H9 (cell line): ENCODE measurements around the gene SH3BP1. TPM values are rescaled to one million over a fixed set of nuclear protein-coding genes. Genes with fewer than 3 reads are reported as not detected.
A peak's percentile ranks its signal among the peaks of the same experiment; 100 is the strongest.

Source experiments
- DNase-seq: peaks from one replicate; pipeline ENCODE4 v3.0.0-alpha.2; 2017
- H2AFZ ChIP-seq: one replicate; pipeline ENCODE4 v1.6.1; 2013; ENCODE audit warnings: mild to moderate bottlenecking, low read length, control low read depth, moderate library complexity
- H2AK5ac ChIP-seq: 2 replicates; pipeline ENCODE4 v1.6.1; 2013; ENCODE audit warnings: low read length, control low read depth, mixed read lengths; ENCODE audit not compliant: insufficient read length
- H2BK120ac ChIP-seq: one replicate; pipeline ENCODE4 v1.6.1; 2013; ENCODE audit warnings: low read depth, mild to moderate bottlenecking, low read length, control low read depth, inconsistent platforms; ENCODE audit not compliant: poor library complexity, severe bottlenecking
- H2BK12ac ChIP-seq: 2 replicates; pipeline ENCODE4 v1.6.1; 2013; ENCODE audit warnings: low read length, control low read depth, mixed read lengths, low read depth; ENCODE audit not compliant: insufficient read length
- H2BK15ac ChIP-seq: 2 replicates; pipeline ENCODE4 v1.6.1; 2013; ENCODE audit warnings: low read depth, low read length, control low read depth
- H2BK20ac ChIP-seq: one replicate; pipeline ENCODE4 v1.6.1; 2013; ENCODE audit warnings: low read depth, mild to moderate bottlenecking, low read length, control low read depth, inconsistent platforms; ENCODE audit not compliant: poor library complexity, severe bottlenecking
- H2BK5ac ChIP-seq: 2 replicates; pipeline ENCODE4 v1.6.1; 2013; ENCODE audit warnings: low read length, control low read depth, mixed read lengths; ENCODE audit not compliant: insufficient read length
- H3K14ac ChIP-seq: 2 replicates; pipeline ENCODE4 v1.6.1; 2013; ENCODE audit warnings: low read length, control low read depth; ENCODE audit not compliant: insufficient read depth
- H3K18ac ChIP-seq: 2 replicates; pipeline ENCODE4 v1.6.1; 2013; ENCODE audit warnings: low read depth, mild to moderate bottlenecking, mixed read lengths, low read length, control low read depth; ENCODE audit not compliant: insufficient read length
- H3K23ac ChIP-seq: 2 replicates; pipeline ENCODE4 v1.6.1; 2013; ENCODE audit warnings: low read length, control low read depth, mixed read lengths, low read depth; ENCODE audit not compliant: insufficient read length
- H3K23me2 ChIP-seq: 2 replicates; pipeline ENCODE4 v1.6.1; 2013; ENCODE audit warnings: low read depth, mild to moderate bottlenecking, mixed read lengths, low read length, control low read depth; ENCODE audit not compliant: insufficient read length, poor library complexity, severe bottlenecking
- H3K27ac ChIP-seq: 2 replicates; pipeline ENCODE4 v1.5.1; 2013; ENCODE audit warnings: low read length, control low read depth, mixed read lengths, low read depth; ENCODE audit not compliant: insufficient read length
- H3K27me3 ChIP-seq: 2 replicates; pipeline ENCODE4 v1.6.1; 2013; ENCODE audit warnings: low read length, control low read depth, inconsistent platforms; ENCODE audit not compliant: insufficient read depth
- H3K4ac ChIP-seq: 2 replicates; pipeline ENCODE4 v1.6.1; 2013; ENCODE audit warnings: low read depth, mild to moderate bottlenecking, control low read depth, inconsistent platforms, low read length, moderate library complexity
- H3K4me1 ChIP-seq: 2 replicates; pipeline ENCODE4 v1.6.1; 2013; ENCODE audit warnings: low read length, control low read depth, inconsistent platforms; ENCODE audit not compliant: insufficient read depth
- H3K4me2 ChIP-seq: 2 replicates; pipeline ENCODE4 v1.6.1; 2013; ENCODE audit warnings: low read length, control low read depth, mixed read lengths; ENCODE audit not compliant: insufficient read length, insufficient read depth
- H3K56ac ChIP-seq: 2 replicates; pipeline ENCODE4 v1.6.1; 2013; ENCODE audit warnings: low read depth, mild to moderate bottlenecking, mixed read lengths, low read length, control low read depth; ENCODE audit not compliant: insufficient read length
- H3K79me1 ChIP-seq: 2 replicates; pipeline ENCODE4 v1.6.1; 2013; ENCODE audit warnings: low read depth, mild to moderate bottlenecking, moderate library complexity, low read length, control low read depth, inconsistent platforms; ENCODE audit not compliant: insufficient read depth, poor library complexity, severe bottlenecking
- H3K79me2 ChIP-seq: 2 replicates; pipeline ENCODE4 v1.6.1; 2013; ENCODE audit warnings: low read length, control low read depth, inconsistent platforms; ENCODE audit not compliant: insufficient read depth
- H3K9ac ChIP-seq: 2 replicates; pipeline ENCODE4 v1.6.1; 2013; ENCODE audit warnings: low read length, control low read depth, mixed read lengths; ENCODE audit not compliant: insufficient read length; ENCODE audit errors: extremely low read depth
- H3K9me3 ChIP-seq: one replicate; pipeline ENCODE4 v1.6.1; 2013; ENCODE audit warnings: low read depth, low read length, inconsistent platforms; ENCODE audit not compliant: control insufficient read depth
- H3T11ph ChIP-seq: one replicate; pipeline ENCODE4 v1.6.1; 2013; ENCODE audit warnings: mild to moderate bottlenecking, low read length, control low read depth, inconsistent platforms
- H4K20me1 ChIP-seq: one replicate; pipeline ENCODE4 v1.6.1; 2013; ENCODE audit not compliant: control insufficient read depth, insufficient read length, insufficient read depth
- H4K5ac ChIP-seq: 2 replicates; pipeline ENCODE4 v1.6.1; 2013; ENCODE audit warnings: low read depth, mild to moderate bottlenecking, mixed read lengths, low read length, control low read depth; ENCODE audit not compliant: insufficient read length
- H4K8ac ChIP-seq: replicated peaks from 2 replicates; pipeline ENCODE4 v1.6.1; 2013; ENCODE audit warnings: low read length, control low read depth, mixed read lengths, low read depth; ENCODE audit not compliant: insufficient read length
- H4K91ac ChIP-seq: 2 replicates; pipeline ENCODE4 v1.6.1; 2013; ENCODE audit warnings: low read depth, mild to moderate bottlenecking, moderate library complexity, mixed read lengths, low read length, control low read depth; ENCODE audit not compliant: insufficient read length
- H3K27ac Mint-ChIP-seq, 3 experiments: 2 replicates in 2 of 3; 3 replicates in 1 of 3; pipeline ENCODE4 v1.8.0; 2020 to 2021; ENCODE audit warnings: mixed read lengths in 3 of 3, mild to moderate bottlenecking in 1 of 3, moderate library complexity in 1 of 3
- H3K27me3 Mint-ChIP-seq: 2 replicates; pipeline ENCODE4 v1.8.0; 2021; ENCODE audit warnings: low read depth, mild to moderate bottlenecking, moderate library complexity, mixed read lengths
- H3K36me3 Mint-ChIP-seq, 3 experiments: 2 replicates in 2 of 3; 3 replicates in 1 of 3; pipeline ENCODE4 v1.8.0; 2020 to 2021; ENCODE audit warnings: low read depth in 3 of 3, mixed read lengths in 3 of 3; ENCODE audit not compliant: insufficient read depth in 1 of 3
- H3K4me1 Mint-ChIP-seq, 2 experiments: 2 replicates each; pipeline ENCODE4 v1.8.0; 2020; ENCODE audit warnings: mixed read lengths in 2 of 2
- H3K4me3 Mint-ChIP-seq, 2 experiments: 2 replicates in 1 of 2; 3 replicates in 1 of 2; pipeline ENCODE4 v1.8.0; 2020 to 2021; ENCODE audit warnings: mild to moderate bottlenecking in 2 of 2, mixed read lengths in 2 of 2, moderate library complexity in 1 of 2
- H3K9me3 Mint-ChIP-seq, 2 experiments: 2 replicates in 1 of 2; 3 replicates in 1 of 2; pipeline ENCODE4 v1.8.0; 2020; ENCODE audit warnings: mild to moderate bottlenecking in 2 of 2, mixed read lengths in 2 of 2, moderate library complexity in 1 of 2
- WGBS: extraction: QIAGEN DNeasy Blood & Tissue Kit; methylation state at CpG from one replicate; pipeline ENCODE4 v1.1.7; 2013; ENCODE audit warnings: missing lambda C conversion rate, low lambda C conversion rate, mixed read lengths; ENCODE audit not compliant: insufficient read length; ENCODE audit errors: extremely low coverage; 5-methylcytosine and 5-hydroxymethylcytosine counted together
- total RNA-seq: library from RNA; stranded (reverse); gene quantifications from 2 replicates; pipeline ENCODE4 v1.2.1, GENCODE V29; 2021
- TF ChIP-seq, protein P1 (sequence below): fragments of 200-600 bp; sonication (generic); conservative IDR thresholded peaks from 3 replicates; pipeline ENCODE4 v1.8.0; 2021; ENCODE audit warnings: antibody characterized with exemption, mild to moderate bottlenecking

Gene SH3BP1
- total RNA-seq, 1 experiment from 2014 or later: 33.6 TPM

DNA sequence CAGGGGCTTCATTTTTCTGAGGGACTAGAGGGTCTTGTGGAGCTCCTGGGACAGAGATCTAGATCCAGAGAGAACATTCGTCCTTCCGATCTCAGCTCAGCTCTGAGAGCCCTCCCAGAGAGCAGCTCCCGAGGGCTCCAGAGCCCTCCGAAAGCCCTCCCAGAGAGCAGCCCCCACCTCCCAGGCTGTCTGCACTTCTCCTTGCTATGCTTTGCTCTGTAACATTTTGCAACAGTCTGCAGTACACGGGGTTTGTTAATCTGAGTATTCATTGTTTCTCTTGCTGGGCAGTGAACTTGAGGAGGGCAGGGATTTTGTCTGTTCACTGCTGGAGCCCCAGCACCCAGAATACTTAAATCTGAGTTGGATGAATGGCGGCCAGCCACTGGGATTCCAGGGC lies 28.3 kb upstream of the SH3BP1 start:
- Histone ChIP-seq H3K23ac (no peak overlapping the region), H3K9me3 (no peaks in the 10 kb centered on the region), H3K56ac (no peak overlapping the region), H4K8ac (no peak overlapping the region), H3T11ph (no peak overlapping the region), H2BK120ac (no peak overlapping the region), H4K20me1 (no peaks in the 10 kb centered on the region), H4K91ac (no peak overlapping the region), H3K27ac (no peak overlapping the region), H3K4ac (no peak overlapping the region), H3K4me2 (no peak overlapping the region), H4K5ac (no peak overlapping the region), H3K27me3 (no peaks in the 10 kb centered on the region), H2AK5ac (no peak overlapping the region), H3K79me1 (peaks cover 3% of the 10 kb centered on the region), H2BK20ac (no peak overlapping the region), H3K4me1 (no peaks in the 10 kb centered on the region), H2BK15ac (no peak overlapping the region), H3K9ac (no peak overlapping the region), H2BK5ac (no peak overlapping the region), H3K18ac (no peak overlapping the region), H3K23me2 (peaks cover 10% of the 10 kb centered on the region), H2AFZ (no peak overlapping the region), H3K14ac (no peak overlapping the region), H3K79me2 (no peaks in the 10 kb centered on the region; the same call in 1 of the 2 replicates), H2BK12ac (no peak overlapping the region)
- H3K36me3 Mint-ChIP-seq: peaks cover 4 to 13% (median 12%) of the 10 kb centered on the region in 3 experiments; a peak in 5 of 7 replicates
- H3K9me3 Mint-ChIP-seq: no peaks in the 10 kb centered on the region
- no peaks in the 10 kb centered on the region for H3K27me3 Mint-ChIP-seq
- peaks cover 16 to 17% of the 10 kb centered on the region in 2 experiments for H3K4me1 Mint-ChIP-seq
- WGBS: no CpG with 5 or more reads among the region's 6 CpGs
- no peak for DNase-seq
- TF ChIP-seq, protein P1, sequence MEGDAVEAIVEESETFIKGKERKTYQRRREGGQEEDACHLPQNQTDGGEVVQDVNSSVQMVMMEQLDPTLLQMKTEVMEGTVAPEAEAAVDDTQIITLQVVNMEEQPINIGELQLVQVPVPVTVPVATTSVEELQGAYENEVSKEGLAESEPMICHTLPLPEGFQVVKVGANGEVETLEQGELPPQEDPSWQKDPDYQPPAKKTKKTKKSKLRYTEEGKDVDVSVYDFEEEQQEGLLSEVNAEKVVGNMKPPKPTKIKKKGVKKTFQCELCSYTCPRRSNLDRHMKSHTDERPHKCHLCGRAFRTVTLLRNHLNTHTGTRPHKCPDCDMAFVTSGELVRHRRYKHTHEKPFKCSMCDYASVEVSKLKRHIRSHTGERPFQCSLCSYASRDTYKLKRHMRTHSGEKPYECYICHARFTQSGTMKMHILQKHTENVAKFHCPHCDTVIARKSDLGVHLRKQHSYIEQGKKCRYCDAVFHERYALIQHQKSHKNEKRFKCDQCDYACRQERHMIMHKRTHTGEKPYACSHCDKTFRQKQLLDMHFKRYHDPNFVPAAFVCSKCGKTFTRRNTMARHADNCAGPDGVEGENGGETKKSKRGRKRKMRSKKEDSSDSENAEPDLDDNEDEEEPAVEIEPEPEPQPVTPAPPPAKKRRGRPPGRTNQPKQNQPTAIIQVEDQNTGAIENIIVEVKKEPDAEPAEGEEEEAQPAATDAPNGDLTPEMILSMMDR: no peak
- peak overlapping the region in 1 of 2 experiments; percentile 31; a peak in 1 of 5 replicates for H3K4me3 Mint-ChIP-seq
- H3K27ac Mint-ChIP-seq: no peak overlapping the region
